HG02938 (cell line): ENCODE measurements around the gene SORD.
"Not testable (repeated sequence)": the region's sequence is repeated elsewhere in the genome, so short reads cannot be mapped to it uniquely, and the experiment has no call there.

Source experiments
- ATAC-seq: cut with Tn5 transposase; IDR thresholded peaks from one replicate; pipeline ENCODE4 v1.9.1; 2021; ENCODE audit warnings: mild to moderate bottlenecking, moderate library complexity; ENCODE audit not compliant: unreplicated experiment

The SORD gene

GRCh38 chr15:45058690-45059675, 36.0 kb downstream of the SORD start:
- not testable (repeated sequence) for ATAC-seq

GRCh38 chr15:45062301-45062700, 39.3 kb downstream of the SORD start:
- ATAC-seq: not testable (repeated sequence)

- no peak for ATAC-seq
Observed at GRCh38 chr15:45064386-45064785, 41.4 kb downstream of the SORD start.

- ATAC-seq: not testable (repeated sequence)
Observed at GRCh38 chr15:45069942-45070360, 47.0 kb downstream of the SORD start.

GRCh38 chr15:45073602-45074001, 50.6 kb downstream of the SORD start:
- ATAC-seq: not testable (repeated sequence)

GRCh38 chr15:45075440-45076320, 52.7 kb downstream of the SORD start:
- not testable (repeated sequence) for ATAC-seq

- ATAC-seq: not testable (repeated sequence)
Observed at GRCh38 chr15:45077391-45077790, 54.4 kb downstream of the SORD start.

- not testable (repeated sequence) for ATAC-seq
Observed at GRCh38 chr15:45079201-45079600, 56.2 kb downstream of the SORD start.

- ATAC-seq: not testable (repeated sequence)
Observed at GRCh38 chr15:45079628-45080246, 56.7 kb downstream of the SORD start.

GRCh38 chr15:45080593-45080992, 57.6 kb downstream of the SORD start:
- not testable (repeated sequence) for ATAC-seq

GRCh38 chr15:45082412-45082811, 59.4 kb downstream of the SORD start:
- ATAC-seq: not testable (repeated sequence)

GRCh38 chr15:45083223-45083622, 60.2 kb downstream of the SORD start:
- no peak for ATAC-seq

GRCh38 chr15:45084163-45084562, 61.2 kb downstream of the SORD start:
- ATAC-seq: no peak

- ATAC-seq: no peak
Observed at GRCh38 chr15:45087513-45087912, 64.5 kb downstream of the SORD start.

- ATAC-seq: no peak
Observed at GRCh38 chr15:45088801-45089711, 66.1 kb downstream of the SORD start.

- ATAC-seq: no peak
Observed at GRCh38 chr15:45089712-45090373, 66.8 kb downstream of the SORD start.

GRCh38 chr15:45091161-45091560, 68.2 kb downstream of the SORD start:
- ATAC-seq: no peak

GRCh38 chr15:45091576-45091975, 68.6 kb downstream of the SORD start:
- no peak for ATAC-seq

- no peak for ATAC-seq
Observed at GRCh38 chr15:45093013-45093412, 70.0 kb downstream of the SORD start.
